ENCODE measurements around the gene TMEM164. TPM values are rescaled to one million over a fixed set of nuclear protein-coding genes. Genes with fewer than 3 reads are reported as not detected.

TMEM164 gene
- total and polyA plus RNA-seq, 7 experiments from 2014 or later = 0.92 to 30.1 (median 17.5) TPM

GRCh38 chrX:110133735-110134370 lies 130.9 kb downstream of the TMEM164 start:
- no peaks in the 10 kb centered on the region for H3K27me3 Mint-ChIP-seq
- ATAC-seq (no peak), DNase-seq (no peak)
- no peak overlapping the region for H3K4me3 Mint-ChIP-seq
- Histone ChIP-seq H3K4me3 (ENCODE audit: low read length) (no peak overlapping the region), H3K36me3 (ENCODE audit: control insufficient read depth in 2 of 3, insufficient read depth in 3 of 3, low read length in 3 of 3) (no peaks in the 10 kb centered on the region), H3K27me3 (ENCODE audit: control insufficient read depth in 2 of 2, insufficient read depth in 2 of 2, low read length in 2 of 2) (no peaks in the 10 kb centered on the region), H3K27ac (ENCODE audit: low read depth, low read length) (no peak overlapping the region), H3K9me3 (ENCODE audit: control insufficient read depth in 2 of 3, low read length in 3 of 3) (no peaks in the 10 kb centered on the region), H3K4me1 (ENCODE audit: control insufficient read depth in 2 of 2, insufficient read depth in 2 of 2, low read length in 2 of 2) (no peaks in the 10 kb centered on the region)
- POLR2A ChIA-PET = interaction anchor here (0.6 kb wide), 1 partner anchor 400 kb away, joined by 10 read pairs; no protein-coding TSS in a partner anchor
- H3K4me1 Mint-ChIP-seq = peaks cover 0 to 8% (median 0%) of the 10 kb centered on the region in 7 donors
- no peaks in the 10 kb centered on the region for H3K9me3 Mint-ChIP-seq
- intact Hi-C loops (cut with micrococcal nuclease) = no loop called here
- peak overlapping the region in 3 of 9 donors; percentile 1 to 21 (median 13) for H3K27ac Mint-ChIP-seq
- H3K36me3 Mint-ChIP-seq = peaks cover 0 to 9% (median 3%) of the 10 kb centered on the region in 5 donors
- CTCF ChIA-PET = no interaction called here

- DNase-seq (no peak), ATAC-seq (no peak)
- no peaks in the 10 kb centered on the region for H3K27me3 ChIP-seq (ENCODE audit: control insufficient read depth in 2 of 2, insufficient read depth in 2 of 2, low read length in 2 of 2)
- Mint-ChIP-seq H3K27ac (no peak overlapping the region), H3K4me3 (no peak overlapping the region), H3K4me1 (peaks cover 0 to 8% (median 0%) of the 10 kb centered on the region in 7 donors), H3K9me3 (no peaks in the 10 kb centered on the region), H3K27me3 (no peaks in the 10 kb centered on the region), H3K36me3 (peaks cover 0 to 9% (median 3%) of the 10 kb centered on the region in 5 donors)
- no peak overlapping the region for H3K27ac ChIP-seq (ENCODE audit: low read depth, low read length)
- POLR2A ChIA-PET = no interaction called here
- H3K4me1 ChIP-seq (ENCODE audit: control insufficient read depth in 2 of 2, insufficient read depth in 2 of 2, low read length in 2 of 2) = no peaks in the 10 kb centered on the region
- CTCF ChIA-PET = interaction anchor here (0.6 kb wide), 1 partner anchor 276 kb away, joined by 3 read pairs; no protein-coding TSS in a partner anchor
- intact Hi-C loops (cut with micrococcal nuclease) = no loop called here
- no peak overlapping the region for H3K4me3 ChIP-seq (ENCODE audit: low read length)
- no peaks in the 10 kb centered on the region for H3K36me3 ChIP-seq (ENCODE audit: control insufficient read depth in 2 of 3, insufficient read depth in 3 of 3, low read length in 3 of 3)
- H3K9me3 ChIP-seq (ENCODE audit: control insufficient read depth in 2 of 3, low read length in 3 of 3) = no peaks in the 10 kb centered on the region
Observed at GRCh38 chrX:110135618-110136017, 132.7 kb downstream of the TMEM164 start.

- Histone ChIP-seq H3K9me3 (ENCODE audit: control insufficient read depth in 2 of 3, low read length in 3 of 3) (no peaks in the 10 kb centered on the region), H3K27ac (ENCODE audit: low read depth, low read length) (no peak overlapping the region), H3K36me3 (ENCODE audit: control insufficient read depth in 2 of 3, insufficient read depth in 3 of 3, low read length in 3 of 3) (no peaks in the 10 kb centered on the region), H3K4me1 (ENCODE audit: control insufficient read depth in 2 of 2, insufficient read depth in 2 of 2, low read length in 2 of 2) (no peaks in the 10 kb centered on the region), H3K4me3 (ENCODE audit: low read length) (no peak overlapping the region), H3K27me3 (ENCODE audit: control insufficient read depth in 2 of 2, insufficient read depth in 2 of 2, low read length in 2 of 2) (no peaks in the 10 kb centered on the region)
- no peak overlapping the region for H3K4me3 Mint-ChIP-seq
- intact Hi-C loops (cut with micrococcal nuclease) = no loop called here
- H3K4me1 Mint-ChIP-seq = peaks cover 0 to 8% (median 0%) of the 10 kb centered on the region in 7 donors
- DNase-seq (no peak), ATAC-seq (no peak)
- peaks cover 0 to 9% (median 0%) of the 10 kb centered on the region in 5 donors for H3K36me3 Mint-ChIP-seq
- no peaks in the 10 kb centered on the region for H3K27me3 Mint-ChIP-seq
- ChIA-PET CTCF (interaction anchor here (0.6 kb wide), 1 partner anchor 276 kb away, joined by 3 read pairs; no protein-coding TSS in a partner anchor), POLR2A (no interaction called here)
- H3K27ac Mint-ChIP-seq = no peak overlapping the region
- no peaks in the 10 kb centered on the region for H3K9me3 Mint-ChIP-seq
Observed at GRCh38 chrX:110136136-110136535, 133.2 kb downstream of the TMEM164 start.

GRCh38 chrX:110138557-110138956 lies 135.6 kb downstream of the TMEM164 start:
- ATAC-seq (no peak), DNase-seq (no peak)
- Histone ChIP-seq H3K27ac (ENCODE audit: low read depth, low read length) (no peak overlapping the region), H3K36me3 (ENCODE audit: control insufficient read depth in 2 of 3, insufficient read depth in 3 of 3, low read length in 3 of 3) (no peaks in the 10 kb centered on the region), H3K4me1 (ENCODE audit: control insufficient read depth in 2 of 2, insufficient read depth in 2 of 2, low read length in 2 of 2) (no peaks in the 10 kb centered on the region), H3K9me3 (ENCODE audit: control insufficient read depth in 2 of 3, low read length in 3 of 3) (no peaks in the 10 kb centered on the region), H3K27me3 (ENCODE audit: control insufficient read depth in 2 of 2, insufficient read depth in 2 of 2, low read length in 2 of 2) (no peaks in the 10 kb centered on the region), H3K4me3 (ENCODE audit: low read length) (no peak overlapping the region)
- no peak overlapping the region for H3K27ac Mint-ChIP-seq
- intact Hi-C loops (cut with micrococcal nuclease) = no loop called here
- ChIA-PET POLR2A (no interaction called here), CTCF (no interaction called here)
- peaks cover 0 to 6% (median 0%) of the 10 kb centered on the region in 5 donors for H3K36me3 Mint-ChIP-seq
- H3K9me3 Mint-ChIP-seq = no peaks in the 10 kb centered on the region
- H3K4me1 Mint-ChIP-seq = peaks cover 0 to 4% (median 0%) of the 10 kb centered on the region in 7 donors
- no peak overlapping the region for H3K4me3 Mint-ChIP-seq
- no peaks in the 10 kb centered on the region for H3K27me3 Mint-ChIP-seq

- H3K4me1 Mint-ChIP-seq = peaks cover 0 to 4% (median 0%) of the 10 kb centered on the region in 7 donors
- intact Hi-C loops (cut with micrococcal nuclease) = no loop called here
- H3K4me3 ChIP-seq (ENCODE audit: low read length) = no peak overlapping the region
- no peak overlapping the region for H3K4me3 Mint-ChIP-seq
- ChIA-PET POLR2A (no interaction called here), CTCF (no interaction called here)
- H3K27ac ChIP-seq (ENCODE audit: low read depth, low read length) = no peak overlapping the region
- H3K36me3 ChIP-seq (ENCODE audit: control insufficient read depth in 2 of 3, insufficient read depth in 3 of 3, low read length in 3 of 3) = no peaks in the 10 kb centered on the region
- DNase-seq (no peak), ATAC-seq (no peak)
- H3K27me3 Mint-ChIP-seq = no peaks in the 10 kb centered on the region
- H3K27me3 ChIP-seq (ENCODE audit: control insufficient read depth in 2 of 2, insufficient read depth in 2 of 2, low read length in 2 of 2) = no peaks in the 10 kb centered on the region
- H3K9me3 ChIP-seq (ENCODE audit: control insufficient read depth in 2 of 3, low read length in 3 of 3) = no peaks in the 10 kb centered on the region
- H3K4me1 ChIP-seq (ENCODE audit: control insufficient read depth in 2 of 2, insufficient read depth in 2 of 2, low read length in 2 of 2) = no peaks in the 10 kb centered on the region
- no peaks in the 10 kb centered on the region for H3K9me3 Mint-ChIP-seq
- no peaks in the 10 kb centered on the region for H3K36me3 Mint-ChIP-seq
- no peak overlapping the region for H3K27ac Mint-ChIP-seq
Observed at GRCh38 chrX:110139172-110139571, 136.3 kb downstream of the TMEM164 start.

GRCh38 chrX:110142096-110142495 lies 139.2 kb downstream of the TMEM164 start:
- Histone ChIP-seq H3K27ac (ENCODE audit: low read depth, low read length) (no peak overlapping the region), H3K4me1 (ENCODE audit: control insufficient read depth in 2 of 2, insufficient read depth in 2 of 2, low read length in 2 of 2) (peaks cover 0 to 4% of the 10 kb centered on the region in 2 donors), H3K27me3 (ENCODE audit: control insufficient read depth in 2 of 2, insufficient read depth in 2 of 2, low read length in 2 of 2) (no peaks in the 10 kb centered on the region), H3K4me3 (ENCODE audit: low read length) (no peak overlapping the region), H3K36me3 (ENCODE audit: control insufficient read depth in 2 of 3, insufficient read depth in 3 of 3, low read length in 3 of 3) (no peaks in the 10 kb centered on the region), H3K9me3 (ENCODE audit: control insufficient read depth in 2 of 3, low read length in 3 of 3) (no peaks in the 10 kb centered on the region)
- Mint-ChIP-seq H3K9me3 (no peaks in the 10 kb centered on the region), H3K4me1 (peaks cover 0 to 8% (median 3%) of the 10 kb centered on the region in 7 donors), H3K27ac (peak overlapping the region in 2 of 9 donors; percentile 7 to 19), H3K4me3 (no peak overlapping the region), H3K36me3 (no peaks in the 10 kb centered on the region), H3K27me3 (no peaks in the 10 kb centered on the region)
- ChIA-PET CTCF (no interaction called here), POLR2A (no interaction called here)
- ATAC-seq (no peak), DNase-seq (no peak)
- intact Hi-C loops (cut with micrococcal nuclease) = loop anchor here (10.0 kb wide), 2 partner anchors 227 to 657 kb away; partner anchors contain the start of gene GUCY2F (in 1 of the 2)

All from naive thymus-derived CD4-positive, alpha-beta T cell (primary cell).